GM21786 (cell line): ENCODE data around the gene IFITM10.

ENCODE experiments used
- ATAC-seq: cut with Tn5 transposase; IDR thresholded peaks from one replicate; pipeline ENCODE4 v1.9.1; 2021; ENCODE audit not compliant: unreplicated experiment

The IFITM10 gene

DNA sequence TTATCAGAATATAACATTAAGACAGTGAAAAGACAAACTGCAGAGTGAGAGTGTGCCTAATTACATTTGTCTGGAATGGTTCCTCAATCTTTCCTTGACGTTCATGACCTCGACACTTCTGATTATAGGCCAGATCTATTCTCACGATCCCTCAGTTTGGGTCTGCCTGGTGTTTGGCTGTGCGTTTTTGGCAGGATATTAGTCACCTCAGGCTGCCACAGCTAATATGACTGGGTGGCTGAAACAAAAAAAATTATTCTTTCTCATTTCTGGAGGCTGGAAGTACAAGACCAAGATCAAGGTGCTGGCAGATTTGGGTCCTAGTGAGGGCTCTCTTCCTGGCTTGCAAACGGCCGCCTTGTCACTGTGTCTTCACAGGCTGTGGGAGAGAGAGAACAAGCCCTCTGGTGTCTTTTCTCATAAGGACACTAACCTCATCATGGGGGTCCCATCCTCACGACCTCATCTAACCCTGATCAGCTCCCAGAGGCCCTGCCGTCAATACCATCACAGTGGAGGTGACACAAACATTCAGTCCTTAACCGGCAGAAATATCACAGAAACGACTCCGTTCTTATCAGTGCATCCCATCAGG, 23.2 kb downstream of the IFITM10 start:
- no peak for ATAC-seq

DNA sequence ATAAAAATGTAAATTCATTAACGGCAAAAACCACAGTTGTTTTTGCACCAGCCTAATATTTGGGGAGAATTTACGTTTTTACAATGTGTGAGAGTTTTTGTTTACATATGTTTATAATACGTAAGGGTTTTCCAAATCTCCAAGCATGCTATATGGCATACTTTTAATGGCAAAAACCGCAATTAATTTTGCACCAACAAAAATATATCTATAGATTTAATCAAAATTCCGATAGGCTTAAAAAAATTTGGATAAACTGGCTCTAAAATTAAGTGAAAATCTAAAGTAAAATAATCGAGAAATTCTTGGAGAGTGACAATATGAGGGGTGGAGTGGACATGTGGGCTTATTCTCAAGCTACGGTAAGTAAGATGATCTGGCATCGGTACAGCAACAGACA, 30.6 kb downstream of the IFITM10 start:
- no peak for ATAC-seq

DNA sequence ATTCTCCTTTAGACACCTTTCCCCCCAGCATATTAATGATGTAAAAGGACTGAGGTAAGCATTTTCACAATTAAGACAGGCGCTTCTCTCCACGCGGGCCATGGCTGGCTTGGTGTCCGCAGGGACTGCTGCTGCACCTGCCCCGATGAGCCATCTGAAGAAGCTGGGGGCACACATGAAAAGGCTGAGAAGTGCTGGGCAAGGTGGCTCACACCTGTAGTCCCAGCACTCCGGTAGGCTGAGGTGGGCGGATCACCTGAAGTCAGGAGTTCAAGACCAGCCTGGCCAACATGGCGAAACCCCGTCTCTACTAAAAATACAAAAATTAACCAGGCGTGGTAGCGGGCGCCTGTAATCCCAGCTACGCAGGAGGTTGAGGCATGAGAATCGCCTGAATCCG, 32.1 kb downstream of the IFITM10 start:
- no peak for ATAC-seq

DNA sequence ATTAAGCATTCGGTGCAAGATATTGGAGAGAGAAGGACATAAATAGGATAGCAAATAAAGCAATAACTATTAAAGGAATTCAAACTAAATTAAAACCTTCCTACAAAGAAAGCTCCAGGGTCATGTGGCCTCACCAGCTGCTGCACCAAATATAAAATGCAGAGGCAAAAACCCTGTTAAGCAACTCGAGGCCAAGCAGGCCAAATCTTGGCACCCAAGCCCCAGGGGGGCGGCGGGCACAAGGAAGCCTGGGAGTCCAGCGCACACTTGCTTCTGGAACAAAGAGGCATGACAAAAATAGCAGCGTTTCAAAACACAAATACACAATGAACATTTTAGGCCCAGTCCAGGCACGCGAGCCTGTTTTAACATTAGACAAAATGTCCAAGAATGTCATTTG, 32.6 kb downstream of the IFITM10 start:
- ATAC-seq, result no peak

DNA sequence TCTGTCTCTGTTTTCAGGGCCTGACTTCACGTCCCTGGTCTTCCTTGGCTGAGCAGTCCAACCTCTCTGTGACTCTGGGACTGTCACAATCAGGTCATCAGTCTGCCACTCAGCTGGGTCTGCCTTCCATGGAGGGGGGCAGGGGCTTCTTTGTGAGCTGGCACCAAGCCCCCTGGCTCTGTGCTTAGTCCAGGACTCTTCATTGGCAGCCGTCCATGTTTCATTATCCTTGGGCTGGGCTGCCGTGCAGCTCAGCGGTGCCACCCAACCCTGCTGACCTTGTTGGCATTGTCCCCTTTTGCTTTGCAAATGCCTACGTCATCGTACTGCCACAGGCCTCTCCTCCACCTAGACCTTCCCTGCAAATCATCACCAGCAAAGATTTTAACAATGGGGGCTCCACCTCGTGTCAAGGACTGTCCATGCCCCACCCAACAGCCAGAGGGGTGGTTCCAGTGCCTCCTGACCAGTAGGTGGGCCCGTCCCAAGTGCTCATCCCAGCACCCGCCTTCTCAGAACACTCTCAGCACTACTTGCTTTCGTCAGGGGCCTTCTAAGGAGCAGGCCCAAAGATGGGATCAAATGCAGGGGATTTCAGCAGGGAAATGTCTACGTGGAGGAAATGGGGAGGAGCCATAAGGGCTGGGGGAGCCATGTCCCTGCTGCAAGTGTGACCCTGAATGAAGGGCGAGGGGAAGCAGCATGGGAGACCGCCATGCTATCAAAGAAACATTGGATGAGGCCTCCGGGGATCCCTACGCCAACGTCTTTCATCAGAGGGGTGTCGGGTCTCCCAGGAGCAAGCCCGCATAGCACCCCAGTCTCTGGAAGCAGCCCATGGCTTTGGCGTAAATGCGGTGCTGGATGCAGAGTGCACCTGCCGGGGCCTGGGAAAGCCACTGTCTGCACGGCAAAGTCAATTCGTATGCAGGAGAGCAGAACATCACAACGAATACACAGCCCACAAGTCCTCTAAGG, 35.2 kb downstream of the IFITM10 start:
- no peak for ATAC-seq

DNA sequence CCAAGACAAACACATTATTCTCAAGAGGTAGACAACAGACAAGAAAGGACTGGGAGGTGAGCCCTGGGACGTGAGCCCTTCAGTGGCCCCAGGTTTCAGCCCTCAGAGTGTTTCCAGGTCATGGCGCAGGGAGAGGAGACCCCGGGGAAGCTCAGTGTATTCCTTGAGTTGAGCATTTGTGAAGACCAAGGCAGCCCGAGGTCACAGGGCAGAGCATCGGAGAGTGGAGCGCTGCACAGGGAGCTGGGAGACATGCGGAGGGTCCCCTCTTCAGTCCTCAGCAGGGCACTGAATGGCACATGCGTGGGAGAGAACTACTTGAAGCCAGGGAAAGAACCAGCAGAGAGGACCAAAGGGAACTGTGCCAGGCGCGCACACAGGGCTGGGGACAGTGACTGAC, 41.7 kb downstream of the IFITM10 start:
- ATAC-seq, result no peak

DNA sequence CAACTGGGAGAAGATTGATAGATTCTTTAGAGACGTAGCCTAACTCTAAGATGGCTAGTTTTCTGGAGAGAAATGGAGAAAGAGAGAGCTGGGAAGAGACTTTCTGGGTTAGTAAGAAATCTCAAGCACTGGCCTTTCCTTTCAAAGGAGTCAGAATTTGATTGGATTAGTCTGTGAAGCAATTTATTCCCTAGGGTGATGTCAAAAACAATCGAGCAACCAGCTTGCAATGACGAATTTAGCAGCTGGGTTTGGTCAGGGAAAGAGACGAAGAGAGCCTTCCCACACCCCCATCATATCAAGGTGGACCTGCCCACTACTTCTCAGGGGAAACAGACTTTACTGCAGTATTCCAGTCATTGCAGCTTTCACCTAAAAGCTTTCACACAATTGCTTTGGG, 42.6 kb downstream of the IFITM10 start:
- no peak for ATAC-seq

DNA sequence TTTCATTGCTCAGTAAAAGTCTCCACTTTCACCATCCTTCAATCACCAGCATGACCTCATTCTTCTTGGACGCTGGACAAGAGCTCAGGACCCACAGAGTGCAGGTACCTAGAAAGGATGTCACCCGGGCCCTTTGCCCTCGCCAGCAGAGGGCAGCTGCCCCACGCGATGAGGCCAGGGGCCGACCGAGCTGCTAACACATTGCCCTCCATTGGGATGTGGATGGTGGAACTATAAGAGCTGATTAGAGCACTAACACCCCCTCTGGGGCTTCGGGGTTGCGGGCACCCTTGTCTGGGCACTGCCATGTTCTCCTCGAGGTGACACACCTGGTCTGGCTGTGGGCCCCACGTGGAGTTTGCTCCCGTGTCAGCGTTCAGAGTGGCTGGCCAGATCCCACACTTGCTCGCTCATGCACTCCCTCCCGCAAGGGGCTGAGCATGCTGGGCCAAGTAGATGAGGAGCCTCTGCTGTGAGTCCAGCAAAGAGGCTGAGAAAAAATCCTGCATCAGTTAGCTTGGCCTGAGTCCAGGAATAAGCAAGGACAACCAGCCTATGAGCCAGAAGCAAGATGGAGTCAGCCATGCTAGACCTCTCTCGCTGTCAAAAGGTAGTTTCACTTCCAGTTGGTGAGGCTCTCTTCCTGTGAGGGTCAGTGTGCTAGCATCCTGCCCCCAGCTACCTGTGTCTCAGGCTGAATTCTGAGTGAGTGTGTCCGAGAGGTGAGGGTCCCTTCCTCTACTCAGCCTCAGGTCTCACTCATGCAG, 43.6 kb downstream of the IFITM10 start:
- ATAC-seq, result no peak

DNA sequence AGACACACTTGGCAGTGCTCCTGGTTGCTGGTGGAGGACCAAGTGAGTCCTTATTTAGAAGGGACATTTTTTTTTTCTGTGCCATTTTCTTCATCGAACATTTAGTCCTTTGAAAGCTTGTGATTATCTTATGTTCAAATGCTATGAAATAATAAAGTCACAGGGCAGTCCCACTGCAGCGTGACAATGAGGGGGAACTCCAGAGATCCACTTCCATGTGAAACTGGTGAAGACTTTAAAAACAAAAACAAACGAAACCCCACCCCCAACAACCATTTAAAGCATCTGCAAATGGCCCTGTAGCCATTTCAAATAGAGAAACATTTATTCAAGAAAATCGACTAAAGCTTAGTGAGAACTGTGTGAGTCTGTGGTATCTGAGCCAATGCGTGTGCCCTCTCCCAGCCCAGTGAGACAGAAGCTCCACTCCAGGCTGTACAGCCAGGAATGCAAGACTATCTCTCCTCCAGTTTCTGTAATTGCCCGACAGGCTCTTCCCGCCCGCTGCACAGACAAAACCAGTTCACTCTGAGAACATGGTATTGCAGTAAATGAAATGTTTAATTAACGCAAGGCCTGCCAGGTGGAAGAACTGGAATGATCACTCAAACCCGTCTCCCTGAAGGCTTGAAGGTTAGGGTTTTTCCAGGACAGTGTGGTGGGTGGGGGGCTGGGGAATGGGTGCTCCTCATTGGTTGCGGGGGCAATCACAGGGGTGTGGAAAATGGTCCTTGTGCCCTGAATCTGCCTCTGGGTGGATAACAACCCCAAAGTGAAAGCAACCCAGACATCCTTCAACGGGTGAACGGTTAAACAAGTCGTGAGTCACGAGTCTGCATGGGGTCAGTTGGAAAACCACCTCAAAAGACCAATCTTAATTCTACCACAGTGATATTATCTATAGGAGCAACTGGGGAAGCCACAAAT, 45.0 kb downstream of the IFITM10 start:
- ATAC-seq, result no peak

DNA sequence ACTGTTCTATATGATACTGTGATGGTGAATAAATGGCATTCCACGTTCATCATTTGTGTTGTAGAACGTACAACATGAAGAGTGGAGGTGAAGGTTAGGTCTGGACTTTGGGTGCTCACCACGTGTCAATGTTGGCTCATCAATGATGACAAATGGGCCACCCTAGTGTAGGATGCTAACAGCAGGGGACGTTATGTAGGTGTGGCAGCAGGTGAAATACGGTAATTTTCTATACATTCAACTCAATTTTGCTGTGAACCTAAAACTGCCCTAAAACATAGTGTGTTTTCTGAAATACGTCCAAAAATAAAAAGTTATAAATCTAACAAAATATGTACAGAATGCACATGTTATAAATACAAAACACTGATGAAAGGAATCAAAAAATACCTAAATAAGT, 47.2 kb downstream of the IFITM10 start:
- no peak for ATAC-seq

DNA sequence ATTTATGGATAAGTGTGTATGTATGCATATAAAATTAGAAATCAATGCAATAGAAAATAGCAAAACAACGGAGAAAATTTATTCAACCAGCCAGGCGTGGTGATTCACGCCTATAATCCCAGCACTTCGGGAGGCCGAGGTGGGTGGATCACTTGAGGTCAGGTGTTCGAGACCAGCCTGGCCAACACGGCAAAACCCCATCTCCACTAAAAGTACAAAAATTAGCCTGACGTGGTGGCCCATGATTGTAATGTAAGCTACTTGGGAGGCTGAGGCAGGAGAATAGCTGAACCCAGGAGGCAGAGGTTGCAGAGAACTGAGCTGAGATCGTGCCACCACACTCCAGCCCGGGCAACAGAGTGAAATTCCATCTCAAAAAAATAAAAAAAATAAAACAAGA, 47.9 kb downstream of the IFITM10 start:
- ATAC-seq, result no peak

DNA sequence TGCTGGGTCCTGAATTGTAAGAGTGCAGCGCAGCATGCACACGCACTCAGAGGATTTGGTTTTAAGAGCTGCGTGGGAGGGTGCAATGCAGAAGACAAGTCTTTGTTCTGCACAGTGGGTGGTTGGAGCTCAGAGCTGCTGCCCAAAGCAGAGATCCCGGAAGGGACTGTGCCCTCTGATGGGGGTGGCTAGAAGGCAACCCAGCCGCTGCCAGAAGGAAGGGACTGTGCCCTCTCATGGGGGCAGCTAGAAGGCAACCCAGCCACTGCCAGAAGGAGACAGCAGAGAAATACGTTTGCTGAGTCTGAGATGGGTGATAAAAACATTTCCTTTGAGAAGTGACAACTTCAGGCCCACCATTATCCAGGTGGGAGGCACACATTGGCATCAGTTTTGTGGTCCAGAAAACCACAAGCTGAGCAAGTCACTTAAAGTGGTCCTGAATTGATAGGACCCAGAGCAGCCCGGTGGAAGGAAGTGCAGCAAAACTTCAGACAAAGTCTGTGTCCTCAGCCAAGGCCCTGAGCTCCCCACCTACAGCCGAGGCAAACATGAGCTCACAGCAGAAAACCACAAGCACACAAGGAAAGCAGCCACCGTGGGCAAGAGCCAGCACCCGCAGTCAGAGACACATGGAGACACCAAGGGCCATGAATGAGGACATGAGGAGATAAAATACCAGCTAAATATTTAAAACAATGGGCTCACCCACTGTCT, 49.1 kb downstream of the IFITM10 start:
- no peak for ATAC-seq

DNA sequence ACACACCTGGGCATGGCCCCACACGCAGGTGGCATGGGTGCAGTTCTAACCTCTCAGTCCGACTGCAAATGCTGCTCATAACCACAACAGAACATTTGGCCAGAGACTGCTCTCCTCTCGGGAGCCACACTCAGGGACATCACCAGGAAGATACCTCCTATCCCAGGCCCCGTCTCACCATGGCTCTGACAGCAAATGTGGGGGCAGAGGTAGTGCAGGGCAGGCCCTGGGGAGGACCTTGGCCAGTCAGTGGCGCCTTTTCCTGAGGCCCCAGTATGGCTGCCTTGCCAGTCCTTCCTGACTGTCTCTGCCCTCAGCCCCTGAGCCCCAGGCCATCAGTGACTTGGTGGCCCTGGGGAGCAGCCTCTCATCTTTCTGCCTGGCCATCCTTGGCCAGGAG, 50.6 kb downstream of the IFITM10 start:
- no peak for ATAC-seq

DNA sequence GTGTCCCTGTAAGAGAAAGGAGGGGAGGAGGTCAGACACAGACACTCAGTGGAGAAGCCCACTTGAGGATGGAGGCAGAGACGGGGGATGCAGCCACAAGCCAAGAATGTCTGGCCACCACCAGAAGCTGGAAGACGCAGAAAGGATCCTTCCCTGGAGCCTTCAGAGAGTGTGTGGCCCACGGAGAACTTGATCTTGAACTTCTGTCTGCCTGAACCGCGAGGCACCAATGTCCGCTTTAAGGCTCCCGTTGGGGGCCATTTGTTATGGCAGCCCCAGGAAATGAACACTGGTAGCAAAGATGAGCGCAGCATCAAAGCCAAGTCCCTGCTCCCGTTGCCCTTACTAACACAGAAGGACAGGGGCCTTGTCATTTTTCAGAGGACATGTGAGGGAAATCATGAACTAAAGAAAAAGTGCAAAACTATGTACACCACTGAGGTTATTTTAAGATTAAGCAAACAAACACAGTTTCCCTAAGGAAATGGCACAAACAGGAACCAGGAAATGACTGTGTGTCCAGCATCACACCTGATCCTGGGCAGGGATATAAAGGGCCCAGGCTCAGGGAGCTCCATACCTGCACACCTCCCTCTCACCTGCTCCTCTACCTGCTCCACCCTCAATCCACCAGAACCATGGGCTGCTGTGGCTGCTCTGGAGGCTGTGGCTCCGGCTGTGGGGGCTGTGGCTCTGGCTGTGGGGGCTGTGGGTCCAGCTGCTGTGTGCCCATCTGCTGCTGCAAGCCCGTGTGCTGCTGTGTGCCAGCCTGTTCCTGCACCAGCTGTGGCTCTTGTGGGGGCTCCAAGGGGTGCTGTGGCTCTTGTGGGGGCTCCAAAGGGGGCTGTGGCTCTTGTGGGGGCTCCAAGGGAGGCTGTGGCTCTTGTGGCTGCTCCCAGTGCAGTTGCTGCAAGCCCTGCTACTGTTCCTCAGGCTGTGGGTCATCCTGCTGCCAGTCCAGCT, 53.5 kb downstream of the IFITM10 start, which contains the start of gene KRTAP5-6:
Gene KRTAP5-6, plus strand, starts transcription at position 588 of the 963 bp plus-strand sequence. Its CDS starts 51 bp downstream, at position 639.
- ATAC-seq, result no peak

DNA sequence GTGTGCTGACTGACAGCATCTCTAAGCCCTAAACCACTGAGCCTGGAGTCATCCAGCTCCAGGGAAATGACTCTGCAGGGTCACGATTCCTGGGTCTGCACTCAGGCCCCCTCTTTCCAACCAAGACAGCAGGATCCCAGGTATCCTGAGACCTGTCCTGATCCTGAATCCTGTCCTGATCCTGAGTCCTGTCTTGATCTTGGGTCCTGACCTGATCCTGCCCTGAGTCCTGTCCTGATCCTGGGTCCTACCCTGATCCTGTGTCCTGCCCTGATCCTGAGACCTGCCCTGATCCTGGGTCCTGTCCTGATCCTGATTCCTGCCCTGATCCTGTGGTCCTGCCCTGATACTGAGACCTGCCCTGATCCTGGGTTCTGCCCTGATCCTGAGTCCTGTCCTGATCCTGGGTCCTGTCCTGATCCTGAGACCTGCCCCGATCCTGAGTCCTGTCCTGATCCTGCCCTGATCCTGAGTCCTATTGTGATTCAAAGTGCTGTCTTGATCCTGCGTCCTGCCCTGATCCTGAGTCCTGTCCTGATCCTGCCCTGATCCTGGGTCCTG, 54.8 kb downstream of the IFITM10 start:
- ATAC-seq, result no peak

DNA sequence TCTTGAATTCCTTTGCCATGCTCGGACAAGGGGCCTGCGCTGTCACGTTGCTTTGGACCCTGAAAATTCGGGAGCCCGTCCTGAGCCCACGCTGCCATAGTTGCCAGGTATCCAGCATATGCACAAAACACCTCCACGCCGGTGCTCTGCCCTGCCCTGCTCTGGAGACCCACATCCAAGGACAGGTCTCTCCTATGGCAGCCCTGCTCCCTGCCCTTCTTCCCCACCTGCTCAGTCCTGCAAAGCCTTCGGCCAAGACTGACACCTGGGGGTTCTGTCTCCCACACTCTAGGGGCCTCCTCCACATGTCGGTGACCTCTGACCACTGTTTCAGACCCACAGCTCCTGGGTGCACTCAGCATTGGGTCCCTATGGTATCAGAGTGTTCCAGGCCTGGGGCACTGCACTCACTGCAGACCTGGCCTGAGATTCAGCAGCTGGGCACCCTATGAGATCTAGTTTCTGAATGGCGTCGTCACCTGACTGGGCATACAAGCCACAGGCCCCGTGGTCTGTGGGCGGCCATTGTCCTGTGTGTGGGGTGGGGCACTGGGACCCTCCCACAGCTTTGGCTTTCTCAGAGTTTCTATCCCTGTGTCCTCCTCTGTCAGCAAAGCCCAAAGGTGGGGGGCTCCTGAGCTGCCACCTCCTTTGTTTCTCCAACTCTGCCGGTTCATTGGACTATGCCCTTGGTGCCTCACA, 55.4 kb downstream of the IFITM10 start:
- no peak for ATAC-seq

DNA sequence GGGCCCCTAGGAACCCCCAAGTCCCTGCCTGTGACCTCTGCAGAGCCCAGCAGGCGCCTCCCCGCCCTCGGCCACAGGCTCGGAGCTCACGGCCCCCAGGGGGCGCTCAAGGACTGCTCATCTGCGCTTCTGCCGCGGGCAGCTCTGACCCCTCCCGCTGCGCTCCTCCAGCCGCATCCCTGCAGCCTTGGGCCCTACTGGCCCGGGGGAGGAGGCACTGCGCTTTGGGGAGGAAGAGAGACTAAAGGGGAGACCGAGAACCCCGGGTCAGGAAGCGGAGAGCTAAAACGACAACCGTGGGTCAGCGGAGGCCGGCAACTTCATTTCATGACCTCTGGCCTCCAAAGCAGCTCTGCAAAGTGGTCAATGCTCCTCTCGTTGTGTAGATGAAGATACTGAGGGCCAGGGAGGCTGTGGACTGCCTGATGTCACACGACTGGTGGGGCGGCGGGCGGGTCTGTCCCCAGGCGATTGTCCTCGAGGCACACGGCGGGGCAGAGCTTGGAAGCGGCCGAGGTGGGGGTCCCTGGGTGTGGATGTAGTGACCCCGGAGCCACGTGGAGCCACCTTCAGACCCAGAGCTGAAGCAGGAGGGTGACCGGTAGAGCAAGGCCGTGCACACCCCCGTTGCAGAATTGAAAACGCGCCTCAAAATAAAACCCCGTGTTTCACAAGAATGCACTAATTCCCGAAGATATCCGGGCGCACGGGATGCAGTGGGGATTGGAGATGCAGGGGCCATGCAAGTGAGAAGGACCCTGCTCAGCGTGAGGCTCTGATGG, 56.1 kb downstream of the IFITM10 start:
- peak; percentile 47 for ATAC-seq
